GM21576 (cell line): ENCODE data around the gene CD300LB.

ENCODE experiments used
- ATAC-seq: cut with Tn5 transposase; IDR thresholded peaks from one replicate; pipeline ENCODE4 v1.9.1; 2021; ENCODE audit warnings: mild to moderate bottlenecking, moderate library complexity; ENCODE audit not compliant: unreplicated experiment

CD300LB gene

GRCh38 chr17:74550602-74551001, 19.3 kb upstream of the CD300LB start:
- no peak for ATAC-seq

GRCh38 chr17:74549343-74549742, 18.1 kb upstream of the CD300LB start:
- ATAC-seq, result no peak

GRCh38 chr17:74547736-74548135, 16.5 kb upstream of the CD300LB start:
- no peak for ATAC-seq

GRCh38 chr17:74547264-74547663, 16.0 kb upstream of the CD300LB start:
- no peak for ATAC-seq

- no peak for ATAC-seq
Measured at GRCh38 chr17:74546586-74546985, 15.3 kb upstream of the CD300LB start.

- no peak for ATAC-seq
Measured at GRCh38 chr17:74545843-74546230, 14.6 kb upstream of the CD300LB start, which contains the start of gene CD300C. CD300C (minus strand) TSS chr17:74546115; CDS start chr17:74545782, 333 bp downstream.

GRCh38 chr17:74544991-74545842, 13.9 kb upstream of the CD300LB start:
- ATAC-seq, result no peak

- ATAC-seq, result no peak
Measured at GRCh38 chr17:74543891-74544760, 12.9 kb upstream of the CD300LB start.

- ATAC-seq, result no peak
Measured at GRCh38 chr17:74543406-74543805, 12.1 kb upstream of the CD300LB start.

- no peak for ATAC-seq
Measured at GRCh38 chr17:74542727-74543383, 11.6 kb upstream of the CD300LB start.

- ATAC-seq, result no peak
Measured at GRCh38 chr17:74542166-74542565, 10.9 kb upstream of the CD300LB start.

GRCh38 chr17:74541176-74542111, 10.2 kb upstream of the CD300LB start:
- ATAC-seq, result no peak

- ATAC-seq, result no peak
Measured at GRCh38 chr17:74539281-74539820, 8.1 kb upstream of the CD300LB start.

GRCh38 chr17:74536890-74537289, 5.6 kb upstream of the CD300LB start:
- ATAC-seq, result no peak

GRCh38 chr17:74532115-74532514, 840 bp upstream of the CD300LB start:
- ATAC-seq, result no peak

GRCh38 chr17:74530831-74531150, 484 bp downstream of the CD300LB start:
- ATAC-seq, result no peak

GRCh38 chr17:74529243-74529642, 2.0 kb downstream of the CD300LB start:
- ATAC-seq, result no peak

GRCh38 chr17:74528491-74529199, 2.6 kb downstream of the CD300LB start:
- peak; percentile 78 for ATAC-seq

- no peak for ATAC-seq
Measured at GRCh38 chr17:74527756-74528155, 3.5 kb downstream of the CD300LB start.
